ENCODE measurements around the gene HDDC2.
"Not testable (repeated sequence)": the region's sequence is repeated elsewhere in the genome, so short reads cannot be mapped to it uniquely, and the experiment has no call there.

The HDDC2 gene

GRCh38 chr6:125306756-125307149, 5.0 kb upstream of the HDDC2 start:
- DNase-seq (ENCODE audit: low spot score) = no peak

- DNase-seq (ENCODE audit: low spot score) = no peak
Observed at GRCh38 chr6:125304970-125305660, 3.3 kb upstream of the HDDC2 start.

- DNase-seq (ENCODE audit: low spot score) = no peak
Observed at GRCh38 chr6:125303512-125303854, 1.7 kb upstream of the HDDC2 start.

GRCh38 chr6:125302840-125303511, 1.2 kb upstream of the HDDC2 start:
- peak; percentile 30 for DNase-seq (ENCODE audit: low spot score)

GRCh38 chr6:125300992-125301434, 754 bp downstream of the HDDC2 start:
- no peak for DNase-seq (ENCODE audit: low spot score)

- peak; percentile 37 for DNase-seq (ENCODE audit: low spot score)
Observed at GRCh38 chr6:125299257-125299656, 2.5 kb downstream of the HDDC2 start.

- no peak for DNase-seq (ENCODE audit: low spot score)
Observed at GRCh38 chr6:125296471-125296870, 5.3 kb downstream of the HDDC2 start.

GRCh38 chr6:125294925-125295324, 6.8 kb downstream of the HDDC2 start:
- DNase-seq (ENCODE audit: low spot score) = no peak

- DNase-seq (ENCODE audit: low spot score) = no peak
Observed at GRCh38 chr6:125294036-125294435, 7.7 kb downstream of the HDDC2 start.

DNA sequence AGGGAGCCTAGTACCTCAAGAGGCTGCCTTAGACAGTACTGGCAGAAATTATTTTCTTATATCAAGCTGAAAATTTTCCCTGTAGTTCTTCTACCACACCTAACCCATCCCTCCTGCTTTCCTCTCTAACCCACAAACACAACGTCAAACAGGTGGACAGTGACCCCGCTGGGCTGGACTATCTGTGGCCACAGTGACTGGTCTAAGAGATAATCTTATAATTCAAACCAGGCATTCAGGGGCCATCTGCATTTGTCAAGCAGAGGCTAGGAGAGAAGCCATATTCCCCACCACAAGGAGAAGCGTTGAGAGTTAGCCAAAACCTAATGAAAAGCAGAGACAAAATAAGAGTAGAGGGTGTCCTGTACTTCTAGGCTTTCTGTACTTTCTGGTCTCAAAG, 8.2 kb downstream of the HDDC2 start:
- no peak for DNase-seq (ENCODE audit: low spot score)

- DNase-seq (ENCODE audit: low spot score) = no peak
Observed at GRCh38 chr6:125287718-125288117, 14.0 kb downstream of the HDDC2 start.

DNA sequence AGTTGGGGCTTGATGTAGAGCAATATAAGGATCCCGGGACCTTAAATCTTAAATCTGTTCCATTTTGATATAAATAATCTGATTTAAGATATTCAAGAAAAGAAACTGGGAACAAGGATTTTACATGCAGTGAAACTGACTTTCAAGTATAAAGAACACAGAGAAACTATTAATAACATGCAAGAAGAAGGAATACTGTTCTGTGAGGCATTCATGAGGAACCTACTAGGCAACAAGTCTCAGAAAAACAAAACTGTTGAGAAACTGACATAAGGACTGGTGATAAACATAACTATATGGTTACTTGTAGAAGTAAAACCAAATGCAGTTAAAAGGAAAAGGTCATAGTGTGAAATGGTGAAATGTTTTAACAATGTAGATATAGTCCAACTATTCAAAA, 15.8 kb downstream of the HDDC2 start:
- DNase-seq (ENCODE audit: low spot score) = no peak

DNA sequence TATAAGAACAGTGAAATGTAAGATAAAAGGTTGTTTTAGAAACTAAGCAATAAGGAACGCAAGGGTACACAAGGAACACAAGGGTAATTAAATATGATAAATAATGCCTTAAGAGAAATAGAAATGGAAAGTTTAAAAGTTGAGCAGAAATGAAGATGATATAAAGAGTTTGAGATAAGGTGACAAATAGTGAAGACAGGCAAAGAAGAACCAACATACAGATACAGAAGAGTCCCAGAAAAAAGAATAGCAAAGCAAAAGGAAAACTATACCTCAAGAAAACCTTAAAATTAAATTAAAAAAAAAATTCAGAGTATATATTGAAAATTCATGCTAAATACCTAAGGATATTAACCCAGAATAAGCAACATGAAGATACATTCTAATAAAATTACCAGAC, 16.4 kb downstream of the HDDC2 start:
- DNase-seq (ENCODE audit: low spot score) = no peak

GRCh38 chr6:125282470-125282869, 19.3 kb downstream of the HDDC2 start:
- DNase-seq (ENCODE audit: low spot score) = not testable (repeated sequence)

GRCh38 chr6:125280370-125281035, 21.3 kb downstream of the HDDC2 start:
- not testable (repeated sequence) for DNase-seq (ENCODE audit: low spot score)

GRCh38 chr6:125279961-125280360, 21.8 kb downstream of the HDDC2 start:
- DNase-seq (ENCODE audit: low spot score) = no peak

- DNase-seq (ENCODE audit: low spot score) = no peak
Observed at GRCh38 chr6:125277838-125278237, 23.9 kb downstream of the HDDC2 start.

GRCh38 chr6:125275779-125276178, 26.0 kb downstream of the HDDC2 start:
- DNase-seq (ENCODE audit: low spot score) = no peak

DNA sequence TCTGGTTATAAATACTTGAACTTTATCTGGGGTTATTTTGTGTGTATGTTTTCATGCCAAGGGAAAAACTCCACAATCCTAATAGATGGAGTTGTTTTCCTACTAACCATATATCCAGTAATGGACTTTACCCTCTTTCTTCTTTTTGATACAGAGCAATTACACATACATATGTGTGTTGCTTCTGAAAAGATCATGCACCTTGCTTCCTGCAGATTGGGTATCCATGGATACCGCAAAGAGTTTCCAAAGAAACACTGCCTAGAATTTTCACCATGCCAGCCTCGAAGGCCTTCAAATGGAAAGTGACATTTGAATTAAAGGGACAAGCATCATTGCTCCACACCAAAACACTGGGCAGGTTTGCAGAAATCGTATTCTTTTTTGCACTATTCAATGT, 26.8 kb downstream of the HDDC2 start:
- DNase-seq (ENCODE audit: low spot score) = no peak

DNA sequence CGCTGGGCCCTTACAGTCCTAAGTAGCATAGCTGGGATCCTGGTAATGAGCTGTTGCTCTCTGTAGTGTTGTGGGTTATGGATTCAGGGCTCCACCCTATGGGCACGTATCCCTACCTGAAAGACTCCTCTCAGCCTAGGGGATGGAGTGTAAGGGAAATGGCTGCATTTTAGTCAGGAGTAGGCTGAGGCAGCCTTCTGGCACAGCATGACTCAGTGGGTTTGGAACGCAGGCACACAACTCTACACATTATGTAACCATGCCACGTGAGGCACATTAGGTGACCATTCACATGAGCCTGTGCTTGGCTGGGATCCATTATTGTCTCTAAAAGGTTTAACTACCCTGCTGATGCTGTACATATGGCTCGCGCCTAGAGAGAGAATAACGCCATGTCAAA, 27.8 kb downstream of the HDDC2 start:
- DNase-seq (ENCODE audit: low spot score) = no peak

DNA sequence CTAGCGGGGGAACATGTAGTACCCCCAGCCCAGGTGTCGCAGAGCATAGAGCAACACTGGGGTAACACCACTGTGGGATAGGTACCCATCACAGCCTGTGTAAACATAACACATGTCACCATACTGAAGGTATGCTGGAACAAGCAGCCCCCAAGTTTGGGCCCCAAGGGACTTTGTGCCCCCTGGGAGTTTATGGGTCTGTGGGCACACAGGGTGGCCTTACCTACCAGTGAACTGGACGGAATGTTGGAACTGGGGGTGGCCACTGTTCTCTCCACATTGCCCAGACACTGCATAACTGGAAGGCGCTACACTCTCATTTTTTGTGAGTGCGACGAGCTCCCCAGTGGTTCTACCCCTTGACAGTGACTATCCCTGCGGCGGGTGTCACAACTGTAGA, 28.5 kb downstream of the HDDC2 start:
- no peak for DNase-seq (ENCODE audit: low spot score)

DNA sequence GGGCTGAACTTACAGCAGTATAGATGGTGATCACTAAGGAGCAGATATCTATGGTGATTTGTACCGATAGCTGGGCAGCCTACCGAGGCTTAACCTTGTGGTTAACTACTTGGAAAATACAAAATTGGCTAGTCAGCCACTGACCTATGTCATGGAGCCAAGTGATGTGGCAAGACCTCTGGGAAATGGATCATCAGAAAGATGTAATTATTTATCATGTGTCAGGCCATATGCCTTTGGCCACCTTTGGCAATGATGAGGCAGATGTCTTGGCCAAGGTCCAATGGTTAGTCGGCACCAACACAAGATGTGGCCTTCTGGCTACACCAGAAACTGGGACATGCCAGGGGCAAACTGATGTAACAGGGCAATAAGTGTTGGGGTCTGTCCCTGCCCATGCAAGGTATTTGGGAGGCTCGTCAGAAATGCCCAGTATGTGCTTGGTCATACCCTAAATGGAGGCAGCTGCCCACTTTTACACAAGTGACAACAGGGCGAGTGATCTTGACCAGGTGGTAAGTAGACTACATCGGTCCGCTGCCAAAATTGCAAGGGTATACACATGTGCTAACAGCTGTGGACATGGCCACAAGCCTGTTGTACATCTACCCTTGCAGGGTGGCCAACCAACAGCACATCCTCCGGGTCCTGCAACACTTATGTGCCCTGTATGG, 30.1 kb downstream of the HDDC2 start:
- DNase-seq (ENCODE audit: low spot score) = no peak

- DNase-seq (ENCODE audit: low spot score) = no peak
Observed at GRCh38 chr6:125270380-125270779, 31.4 kb downstream of the HDDC2 start.

All from CD4-positive, alpha-beta T cell treated with Interleukin-15 for 4 hours (primary cell).